ENCODE data around the gene LACTBL1.

Gene LACTBL1

DNA sequence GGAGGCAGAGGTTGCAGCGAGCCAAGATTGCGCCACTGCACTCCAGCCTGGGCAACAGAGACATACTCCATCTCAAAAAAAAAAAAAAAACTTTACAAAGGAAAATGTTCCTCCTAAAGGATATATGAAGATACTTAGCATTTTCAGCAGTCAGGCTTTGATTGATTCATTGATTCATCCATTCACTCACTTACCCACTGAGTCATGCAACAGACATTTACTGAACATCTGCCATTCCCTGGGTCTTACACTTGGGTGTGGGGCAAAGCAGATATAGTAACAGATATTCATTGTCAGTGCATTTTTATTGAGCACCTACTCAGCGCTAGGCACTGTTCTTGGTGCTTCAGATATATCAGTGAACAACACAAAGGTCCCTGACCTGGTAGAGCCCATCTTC, 5.6 kb upstream of the LACTBL1 start:
- no peak for FAIRE-seq
- peak; percentile 52 for DNase-seq (ENCODE audit: low spot score)

DNA sequence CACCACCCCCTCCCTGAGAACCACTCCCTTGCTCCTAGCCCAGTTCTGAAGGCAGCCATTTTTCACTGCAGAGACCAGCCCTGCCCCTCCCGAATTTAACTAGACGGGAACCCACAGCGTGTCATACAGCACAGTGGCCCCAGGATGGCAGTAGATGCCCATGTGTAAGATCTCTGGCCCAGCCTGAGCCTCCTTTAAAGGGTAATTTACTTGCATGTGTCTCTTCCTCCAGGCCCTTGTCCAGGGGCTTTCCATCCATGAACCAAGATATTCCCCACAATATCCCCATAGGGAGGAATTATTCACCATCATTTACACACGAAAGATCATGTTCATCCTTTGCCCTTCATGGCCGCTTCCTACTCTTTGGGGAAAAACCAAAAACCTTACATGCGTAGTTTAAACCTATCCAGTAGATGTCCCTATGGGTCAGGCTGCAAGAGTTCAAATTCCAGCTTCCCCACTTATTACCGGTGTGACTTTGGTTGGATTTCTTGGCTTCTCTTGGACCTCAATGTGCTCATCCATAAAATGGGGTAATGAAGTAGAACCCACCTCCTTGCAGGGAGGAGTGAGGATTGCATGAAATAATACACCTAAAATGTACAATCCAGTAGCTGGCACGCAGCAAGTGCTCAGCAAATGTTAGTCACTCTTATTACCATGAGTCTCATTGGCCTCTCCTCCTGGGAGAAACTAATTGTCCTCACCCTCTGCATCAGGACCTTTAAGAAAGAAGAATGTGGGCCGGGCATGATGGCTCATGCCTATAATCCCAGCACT, 4.0 kb upstream of the LACTBL1 start:
- FAIRE-seq (no peak), DNase-seq (ENCODE audit: low spot score) (peak; percentile 69)

- FAIRE-seq: no peak
- DNase-seq (ENCODE audit: low spot score): no peak
Measured at GRCh38 chr1:22976127-22976460, 3.4 kb upstream of the LACTBL1 start.

DNA sequence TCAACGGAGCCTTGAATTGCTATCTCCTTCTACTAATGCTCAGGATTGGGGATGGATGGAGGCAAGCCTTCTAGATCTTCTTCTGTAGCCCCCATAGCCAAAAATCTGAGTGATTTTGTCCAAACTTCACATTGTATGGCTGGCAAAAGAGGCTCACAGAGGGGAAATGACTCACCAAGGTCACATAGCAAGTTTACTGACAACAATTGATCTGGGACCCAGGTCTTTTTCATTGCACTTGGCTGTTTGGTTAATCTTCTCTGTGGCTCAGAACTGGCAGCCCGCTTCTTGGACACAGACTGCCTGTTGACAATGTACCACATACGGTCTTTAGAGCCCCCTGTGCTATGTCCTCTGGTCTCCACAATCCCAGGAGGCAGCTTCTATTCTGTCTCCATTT, 3.0 kb upstream of the LACTBL1 start:
- no peak for FAIRE-seq
- DNase-seq (ENCODE audit: low spot score): no peak

GRCh38 chr1:22971611-22972405, 858 bp downstream of the LACTBL1 start:
- FAIRE-seq: no peak
- DNase-seq (ENCODE audit: low spot score): no peak

GRCh38 chr1:22971161-22971560, 1.5 kb downstream of the LACTBL1 start:
- no peak for FAIRE-seq

GRCh38 chr1:22970096-22970495, 2.6 kb downstream of the LACTBL1 start:
- FAIRE-seq (no peak), DNase-seq (ENCODE audit: low spot score) (no peak)

More at GRCh38 chr1:22971161-22971560, 1.5 kb downstream of the LACTBL1 start:
- DNase-seq (ENCODE audit: low spot score): no peak

- no peak for FAIRE-seq
- DNase-seq (ENCODE audit: low spot score): no peak
Measured at GRCh38 chr1:22969304-22969709, 3.4 kb downstream of the LACTBL1 start.

GRCh38 chr1:22967833-22968232, 4.8 kb downstream of the LACTBL1 start:
- no peak for FAIRE-seq
- no peak for DNase-seq (ENCODE audit: low spot score)

DNA sequence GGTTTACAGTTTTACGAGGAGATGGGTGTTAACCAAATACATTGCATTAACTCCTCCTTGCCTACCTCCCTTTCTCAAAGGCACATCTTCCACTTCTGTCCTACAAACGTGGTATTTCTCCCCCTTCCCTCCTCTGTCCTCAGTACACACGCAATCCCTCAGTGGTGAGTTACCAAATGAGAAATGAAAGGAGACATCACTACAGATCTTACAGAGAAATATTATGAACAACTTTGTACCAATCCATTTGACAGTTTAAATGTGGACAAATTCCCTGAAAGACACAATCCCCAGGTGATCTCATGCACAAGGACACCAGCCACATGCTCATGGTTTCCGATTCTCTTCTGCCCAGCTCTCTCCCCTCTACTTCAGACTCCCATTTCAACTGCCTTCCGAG, 6.4 kb downstream of the LACTBL1 start:
- DNase-seq (ENCODE audit: low spot score): no peak
- FAIRE-seq: no peak

- FAIRE-seq (no peak), DNase-seq (ENCODE audit: low spot score) (no peak)
Measured at GRCh38 chr1:22963044-22963677, 9.5 kb downstream of the LACTBL1 start.

- no peak for FAIRE-seq
- no peak for DNase-seq (ENCODE audit: low spot score)
Measured at GRCh38 chr1:22962558-22962957, 10.1 kb downstream of the LACTBL1 start.

- FAIRE-seq (no peak), DNase-seq (ENCODE audit: low spot score) (no peak)
Measured at GRCh38 chr1:22959545-22960360, 12.9 kb downstream of the LACTBL1 start.

- DNase-seq (ENCODE audit: low spot score) (no peak), FAIRE-seq (no peak)
Measured at GRCh38 chr1:22958556-22958955, 14.1 kb downstream of the LACTBL1 start.

GRCh38 chr1:22957066-22957465, 15.6 kb downstream of the LACTBL1 start:
- FAIRE-seq (no peak), DNase-seq (ENCODE audit: low spot score) (no peak)

DNA sequence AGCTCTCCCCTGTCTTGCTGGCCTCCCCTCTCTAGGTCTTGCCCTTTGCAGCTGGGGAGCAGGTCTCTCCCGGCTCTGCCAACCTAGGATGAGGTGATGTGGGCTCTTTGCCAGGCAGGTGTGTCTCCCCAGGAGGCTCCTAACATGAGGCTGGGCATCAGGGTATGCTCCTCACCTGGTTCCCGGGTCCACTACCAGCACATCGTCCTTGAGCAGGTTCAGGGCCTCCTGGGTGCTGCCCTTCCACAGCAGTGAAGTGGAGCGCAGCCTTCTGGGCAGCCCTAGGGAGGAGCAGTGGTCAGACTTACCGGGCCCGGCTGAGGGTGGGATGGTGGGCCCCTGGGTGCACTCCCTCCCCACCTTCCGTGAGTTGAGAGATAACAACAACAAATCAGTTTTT, 17.5 kb downstream of the LACTBL1 start:
- FAIRE-seq: no peak

DNA sequence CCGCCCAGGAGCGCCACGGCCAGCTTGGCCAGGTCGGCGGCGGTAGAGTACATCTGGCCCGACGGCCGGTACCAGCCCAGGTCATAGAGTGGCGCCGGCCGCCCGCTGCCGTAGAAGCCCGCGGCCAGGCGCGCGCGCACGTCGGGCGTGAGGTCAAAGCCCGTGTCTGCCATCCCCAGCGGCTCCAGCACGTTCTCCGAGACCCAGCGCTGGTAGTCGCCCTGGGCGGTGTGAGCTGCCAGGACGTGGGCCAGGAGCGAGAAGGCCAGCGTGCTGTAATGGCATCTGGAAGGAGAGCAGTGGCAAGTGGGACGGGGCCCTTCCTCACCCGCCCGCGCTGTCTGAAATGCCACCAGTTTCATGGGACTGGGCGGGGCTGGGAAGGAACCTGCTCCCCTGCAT, 18.9 kb downstream of the LACTBL1 start:
- DNase-seq (ENCODE audit: low spot score): no peak
- no peak for FAIRE-seq

More for the DNA sequence above, 17.5 kb downstream of the LACTBL1 start:
- DNase-seq (ENCODE audit: low spot score): no peak

- no peak for FAIRE-seq
- DNase-seq (ENCODE audit: low spot score): no peak
Measured at GRCh38 chr1:22953057-22953739, 19.5 kb downstream of the LACTBL1 start.

DNA sequence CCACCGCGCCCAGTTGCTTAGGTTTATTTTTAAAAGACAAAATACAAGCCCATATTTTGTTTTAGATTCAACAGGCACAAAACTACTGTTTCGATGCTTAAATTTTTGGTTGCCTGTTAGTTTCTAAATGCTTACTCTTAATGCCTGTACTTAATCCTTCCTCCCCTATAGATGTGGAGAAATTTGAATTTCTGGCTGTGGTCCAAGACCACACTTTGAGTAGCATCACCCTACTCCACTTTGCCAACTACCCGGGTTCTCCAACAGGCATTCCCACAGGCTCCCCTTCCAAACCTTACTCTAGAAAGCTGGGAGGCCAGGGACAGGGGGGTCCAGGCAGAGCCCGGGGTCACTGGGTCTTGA, 20.0 kb downstream of the LACTBL1 start:
- no peak for FAIRE-seq
- no peak for DNase-seq (ENCODE audit: low spot score)

DNA sequence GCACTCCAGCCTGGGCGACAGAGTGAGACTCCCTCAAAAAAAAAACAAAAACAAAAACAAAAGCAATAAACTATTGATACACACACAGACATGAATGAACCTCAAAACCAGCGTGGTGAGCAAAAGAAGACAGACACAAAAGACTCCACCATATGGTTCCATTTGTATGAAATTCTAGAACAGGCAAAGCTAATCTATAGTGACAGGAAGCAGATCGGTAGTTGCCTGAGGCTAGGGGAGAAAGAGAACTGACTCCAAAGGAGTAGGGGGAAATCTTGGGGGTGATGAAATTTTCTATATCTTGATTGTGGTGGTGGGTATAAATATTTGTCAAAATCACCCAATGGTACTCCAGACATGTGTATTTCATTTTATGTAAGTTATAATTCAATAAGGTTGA, 20.9 kb downstream of the LACTBL1 start:
- no peak for DNase-seq (ENCODE audit: low spot score)
- FAIRE-seq: no peak

GRCh38 chr1:22949822-22950331, 22.8 kb downstream of the LACTBL1 start:
- DNase-seq (ENCODE audit: low spot score) (no peak), FAIRE-seq (no peak)

Measured in RCC 7860 (cell line).